RWPE2 (cell line): Measurements from ENCODE around the gene SKAP2.
A peak's percentile ranks its signal among the peaks of the same experiment; 100 is the strongest.

ENCODE experiments used
- ATAC-seq: fragments of 200-7000 bp; cut with Tn5 transposase; 3 replicates; pipeline ENCODE4 v1.9.1; 2021; ENCODE audit warnings: low read depth
- DNase-seq: peaks from one replicate; pipeline ENCODE4 v3.0.0-alpha.2; 2020; ENCODE audit warnings: low spot score
- H3K27ac ChIP-seq: fragments of 450-650 bp; 2 replicates; pipeline ENCODE4 v1.5.1; 2017; ENCODE audit warnings: mild to moderate bottlenecking; ENCODE audit not compliant: poor library complexity, severe bottlenecking
- H3K27me3 ChIP-seq: fragments of 250-450 bp; sonication (Bioruptor Pico); 2 replicates; pipeline ENCODE4 v1.5.1; 2021; ENCODE audit warnings: mild to moderate bottlenecking, moderate library complexity; ENCODE audit not compliant: insufficient read depth, poor library complexity, severe bottlenecking
- H3K36me3 ChIP-seq: fragments of 250-450 bp; sonication (Bioruptor Pico); 2 replicates; pipeline ENCODE4 v1.5.1; 2020; ENCODE audit warnings: low read depth, mild to moderate bottlenecking, moderate library complexity
- H3K4me1 ChIP-seq: fragments of 250-450 bp; sonication (Bioruptor Pico); 2 replicates; pipeline ENCODE4 v1.5.1; 2021; ENCODE audit warnings: mild to moderate bottlenecking, moderate library complexity; ENCODE audit not compliant: insufficient read depth, poor library complexity, severe bottlenecking
- H3K4me3 ChIP-seq: fragments of 250-450 bp; sonication (Bioruptor Pico); 2 replicates; pipeline ENCODE4 v1.5.1; 2021; ENCODE audit warnings: mild to moderate bottlenecking, moderate library complexity; ENCODE audit not compliant: severe bottlenecking
- H3K9me3 ChIP-seq: fragments of 250-450 bp; sonication (Bioruptor Pico); 2 replicates; pipeline ENCODE4 v1.5.1; 2021; ENCODE audit warnings: mild to moderate bottlenecking, moderate library complexity; ENCODE audit not compliant: severe bottlenecking
- TF ChIP-seq, protein P1 (sequence below): fragments of 450-650 bp; IDR thresholded peaks from one replicate; pipeline ENCODE4 v1.5.1; 2017; ENCODE audit warnings: mild to moderate bottlenecking, moderate library complexity; ENCODE audit not compliant: poor library complexity, severe bottlenecking

Gene SKAP2

DNA sequence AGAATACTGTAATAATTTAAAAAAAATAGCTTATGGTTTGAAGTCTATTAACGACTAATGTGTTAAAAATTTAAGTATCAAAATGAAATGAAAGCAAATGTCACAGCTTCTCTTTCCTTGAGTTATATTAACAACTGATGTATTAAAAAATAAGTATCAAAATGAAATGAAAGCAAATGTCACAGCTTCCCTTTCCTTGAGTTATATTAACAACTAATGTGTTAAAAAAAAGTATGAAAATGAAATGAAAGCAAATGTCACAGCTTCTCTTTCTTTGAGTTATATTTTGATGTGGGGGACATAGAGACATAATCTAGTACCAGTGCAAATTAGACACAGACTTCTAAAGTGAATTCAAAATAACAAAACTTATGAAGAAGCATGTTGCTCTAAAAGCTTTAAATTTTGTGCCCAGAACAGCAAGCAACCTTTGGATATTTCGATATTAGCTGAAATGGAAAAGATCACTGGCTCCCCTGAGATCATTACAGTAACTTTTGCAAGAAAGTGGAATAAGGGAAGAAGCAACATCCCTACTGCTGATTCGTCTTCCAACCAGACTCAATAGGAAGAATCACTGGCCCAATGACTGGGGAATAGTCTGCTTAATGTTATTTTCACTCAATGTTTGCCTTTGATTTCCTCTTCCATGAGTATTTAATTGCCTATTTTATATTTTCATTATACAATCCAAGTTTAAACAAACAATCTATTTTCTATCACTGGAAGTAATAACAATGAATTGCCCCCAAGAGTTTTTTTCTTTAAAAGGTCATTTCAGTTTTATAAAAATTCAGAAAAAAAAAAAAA is 8.0 kb downstream of the SKAP2 start:
- no peaks in the 10 kb centered on the region for H3K9me3 ChIP-seq
- ATAC-seq (no peak), DNase-seq (no peak)
- H3K4me1 ChIP-seq: peaks cover 38% of the 10 kb centered on the region
- peaks cover 17% of the 10 kb centered on the region for H3K36me3 ChIP-seq
- TF ChIP-seq, protein P1, sequence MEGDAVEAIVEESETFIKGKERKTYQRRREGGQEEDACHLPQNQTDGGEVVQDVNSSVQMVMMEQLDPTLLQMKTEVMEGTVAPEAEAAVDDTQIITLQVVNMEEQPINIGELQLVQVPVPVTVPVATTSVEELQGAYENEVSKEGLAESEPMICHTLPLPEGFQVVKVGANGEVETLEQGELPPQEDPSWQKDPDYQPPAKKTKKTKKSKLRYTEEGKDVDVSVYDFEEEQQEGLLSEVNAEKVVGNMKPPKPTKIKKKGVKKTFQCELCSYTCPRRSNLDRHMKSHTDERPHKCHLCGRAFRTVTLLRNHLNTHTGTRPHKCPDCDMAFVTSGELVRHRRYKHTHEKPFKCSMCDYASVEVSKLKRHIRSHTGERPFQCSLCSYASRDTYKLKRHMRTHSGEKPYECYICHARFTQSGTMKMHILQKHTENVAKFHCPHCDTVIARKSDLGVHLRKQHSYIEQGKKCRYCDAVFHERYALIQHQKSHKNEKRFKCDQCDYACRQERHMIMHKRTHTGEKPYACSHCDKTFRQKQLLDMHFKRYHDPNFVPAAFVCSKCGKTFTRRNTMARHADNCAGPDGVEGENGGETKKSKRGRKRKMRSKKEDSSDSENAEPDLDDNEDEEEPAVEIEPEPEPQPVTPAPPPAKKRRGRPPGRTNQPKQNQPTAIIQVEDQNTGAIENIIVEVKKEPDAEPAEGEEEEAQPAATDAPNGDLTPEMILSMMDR: no peak
- peak overlapping the region; percentile 4 for H3K4me3 ChIP-seq
- no peaks in the 10 kb centered on the region for H3K27me3 ChIP-seq
- peak overlapping the region; percentile 58 for H3K27ac ChIP-seq

DNA sequence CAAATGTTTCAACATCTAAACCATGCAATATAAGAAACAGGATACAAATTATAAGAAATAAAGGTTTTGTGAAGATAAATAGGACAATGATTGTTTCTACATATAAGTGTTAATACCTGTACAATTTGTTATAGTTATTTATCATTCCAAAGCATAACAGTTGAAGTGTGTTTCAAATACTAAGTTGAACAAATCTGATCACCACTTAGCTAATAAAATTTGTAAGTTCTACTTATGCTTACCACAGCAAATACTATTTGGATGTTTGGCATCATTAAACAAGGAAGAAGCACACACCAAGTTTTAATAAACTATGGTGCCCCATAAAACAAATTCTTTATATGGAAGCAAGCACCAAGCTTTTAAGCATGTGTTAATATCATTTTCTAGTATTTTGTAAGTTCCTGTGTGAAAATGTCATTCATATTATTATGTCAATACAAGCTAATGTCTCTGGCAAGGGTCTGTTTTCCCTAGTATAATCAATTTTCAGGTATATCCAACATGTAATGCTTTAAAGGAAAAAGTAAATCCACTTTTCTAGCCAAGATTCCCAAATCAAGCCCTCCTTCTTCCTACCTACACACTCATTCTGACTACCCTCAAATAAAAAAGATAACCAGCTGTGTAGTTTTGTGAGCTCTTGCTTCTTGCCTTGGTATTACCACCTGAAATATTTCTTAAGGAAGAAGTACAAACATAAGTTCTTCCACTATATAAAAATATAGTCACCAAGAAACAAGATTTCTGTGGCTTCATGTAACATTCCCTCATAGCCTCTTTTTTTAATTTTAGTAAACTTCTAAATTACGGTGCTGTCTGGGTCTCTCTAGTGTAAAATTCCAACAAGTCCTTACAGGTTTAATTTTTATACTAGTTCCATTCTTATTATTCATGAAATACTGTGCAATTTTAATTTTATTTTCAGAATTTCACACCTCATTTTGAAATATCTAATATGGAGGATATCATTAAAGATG is 9.2 kb downstream of the SKAP2 start:
- Histone ChIP-seq H3K27me3 (no peaks in the 10 kb centered on the region), H3K4me3 (peak overlapping the region; percentile 4), H3K4me1 (peaks cover 34% of the 10 kb centered on the region), H3K36me3 (peaks cover 17% of the 10 kb centered on the region), H3K27ac (peak overlapping the region; percentile 42), H3K9me3 (no peaks in the 10 kb centered on the region)
- TF ChIP-seq, protein P1: no peak
- DNase-seq (no peak), ATAC-seq (no peak)

DNA sequence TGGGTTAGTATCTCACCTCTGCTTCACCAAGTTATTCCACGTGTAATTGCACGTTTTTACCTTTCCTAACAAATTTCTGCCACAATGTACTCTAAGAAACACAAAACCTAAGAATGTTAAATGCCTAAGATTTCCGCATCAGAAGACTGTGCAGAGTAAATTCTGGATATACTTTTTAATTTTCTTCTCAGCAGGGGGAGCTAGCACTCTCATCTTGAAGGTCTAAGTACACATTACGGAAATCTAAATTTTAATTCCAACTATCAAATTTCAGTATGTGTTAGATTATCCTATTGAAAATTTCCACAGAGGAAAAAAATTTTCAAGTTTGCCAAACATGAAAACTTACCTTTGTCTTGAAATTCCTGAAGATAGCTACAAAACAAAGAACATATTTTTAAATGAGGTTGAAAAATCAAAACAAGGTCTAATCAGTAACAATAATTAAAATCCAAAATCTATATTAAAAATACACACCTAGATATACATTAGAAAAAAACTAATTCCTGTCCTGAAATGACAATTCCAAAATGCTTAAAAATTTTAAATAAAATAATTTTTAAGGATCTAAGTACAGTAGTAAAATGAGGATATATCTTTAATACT is 10.5 kb downstream of the SKAP2 start:
- Histone ChIP-seq H3K4me1 (peaks cover 23% of the 10 kb centered on the region), H3K9me3 (no peaks in the 10 kb centered on the region), H3K27ac (no peak overlapping the region), H3K36me3 (peaks cover 17% of the 10 kb centered on the region), H3K4me3 (no peak overlapping the region), H3K27me3 (no peaks in the 10 kb centered on the region)
- TF ChIP-seq, protein P1: peak; percentile 89
- ATAC-seq (peak; percentile 52; the same call in 2 of the 3 replicates), DNase-seq (no peak)

DNA sequence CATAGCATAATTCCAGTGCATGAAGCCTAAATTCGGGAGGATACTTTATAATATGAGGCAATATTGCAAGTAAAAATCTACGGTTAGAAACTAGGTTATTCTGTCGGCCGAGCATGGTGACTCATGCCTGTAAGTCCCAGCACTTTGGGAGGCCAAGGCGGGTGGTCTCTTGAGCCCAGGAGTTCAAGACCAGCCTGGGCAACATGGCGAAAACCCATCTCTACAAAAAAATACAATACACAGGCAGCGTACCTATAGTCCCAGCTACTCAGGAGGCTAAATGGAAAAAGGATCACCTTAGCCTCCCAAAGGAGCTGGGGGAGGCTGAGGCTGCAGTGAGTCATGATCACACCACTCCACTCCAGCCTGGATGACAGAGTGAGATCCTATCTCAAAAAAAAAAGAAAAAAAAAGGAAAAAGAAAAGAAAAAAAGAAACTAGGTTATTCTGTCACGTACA is 14.2 kb downstream of the SKAP2 start:
- ATAC-seq: no peak
- H3K4me1 ChIP-seq: peaks cover 14% of the 10 kb centered on the region
- TF ChIP-seq, protein P1: no peak
- H3K9me3 ChIP-seq: no peaks in the 10 kb centered on the region
- H3K4me3 ChIP-seq: no peak overlapping the region
- H3K27me3 ChIP-seq: no peaks in the 10 kb centered on the region
- no peak for DNase-seq
- H3K27ac ChIP-seq: no peak overlapping the region
- peaks cover 17% of the 10 kb centered on the region for H3K36me3 ChIP-seq
